WTC11 (cell line): Measurements from ENCODE around the gene CNGA1.
"Not testable (repeated sequence)": the region's sequence is repeated elsewhere in the genome, so short reads cannot be mapped to it uniquely, and the experiment has no call there.

Experiments
- CREM ChIP-seq: sonication (generic); formaldehyde crosslinking; IDR thresholded peaks from 2 replicates; pipeline ENCODE4 v1.8.1; 2022; ENCODE audit warnings: mild to moderate bottlenecking, missing genetic modification reagents, moderate library complexity
- CTCF ChIP-seq: fragments of 200-600 bp; IDR thresholded peaks from 2 replicates; pipeline ENCODE4 v1.8.0; 2022; ENCODE audit warnings: antibody characterized with exemption
- HMGA2 ChIP-seq: fragments of 250-450 bp; sonication (Bioruptor Pico); IDR thresholded peaks from 2 replicates; pipeline ENCODE4 v1.4.0; 2021; ENCODE audit warnings: mild to moderate bottlenecking, moderate library complexity
- MAX ChIP-seq: sonication (generic); formaldehyde crosslinking; IDR thresholded peaks from 2 replicates; pipeline ENCODE4 v1.8.0; 2022; ENCODE audit warnings: mild to moderate bottlenecking, missing genetic modification reagents
- TEAD4 ChIP-seq: sonication (generic); formaldehyde crosslinking; IDR thresholded peaks from 2 replicates; pipeline ENCODE4 v1.8.0; 2022; ENCODE audit warnings: mild to moderate bottlenecking, missing genetic modification reagents
- TP53 ChIP-seq: sonication (generic); formaldehyde crosslinking; IDR thresholded peaks from 2 replicates; pipeline ENCODE4 v1.8.1; 2023; ENCODE audit warnings: mild to moderate bottlenecking, missing genetic modification reagents
- ZNF121 ChIP-seq: sonication (generic); formaldehyde crosslinking; IDR thresholded peaks from 2 replicates; pipeline ENCODE4 v1.8.0; 2023; ENCODE audit warnings: missing genetic modification reagents
- ZNF138 ChIP-seq: sonication (generic); formaldehyde crosslinking; conservative IDR thresholded peaks from 2 replicates; pipeline ENCODE4 v1.8.1; 2022; ENCODE audit warnings: mild to moderate bottlenecking, moderate library complexity, missing genetic modification reagents
- ZNF317 ChIP-seq: sonication (generic); formaldehyde crosslinking; IDR thresholded peaks from 2 replicates; pipeline ENCODE4 v1.8.1; 2023; ENCODE audit warnings: low read depth, mild to moderate bottlenecking, moderate library complexity, missing genetic modification reagents, borderline replicate concordance
- ZSCAN18 ChIP-seq: fragments of 250-450 bp; sonication (Bioruptor Pico); IDR thresholded peaks from 2 replicates; pipeline ENCODE4 v2.1.2; 2022; ENCODE audit warnings: mild to moderate bottlenecking, moderate library complexity

GRCh38 chr4:47922436-47923260, 93.8 kb downstream of the CNGA1 start:
- not testable (repeated sequence) for TF ChIP-seq TEAD4; CTCF; ZNF121 (CRISPR knock-in tag); ZNF317; ZNF138 (CRISPR knock-in tag); TP53 (CRISPR knock-in tag); ZSCAN18; MAX (CRISPR knock-in tag); CREM (CRISPR knock-in tag); HMGA2 (CRISPR knock-in tag)
